Pancreas (tissue), 10 donors: ENCODE data around the gene CLEC14A. TPM values are rescaled to one million over a fixed set of nuclear protein-coding genes. Genes with fewer than 3 reads are reported as not detected.

Experiments
- ATAC-seq, 4 donors: fragments of 200-7000 bp; cut with Tn5 transposase; one replicate each; pipeline versions ENCODE4 v1.8.0 to v1.9.1; 2020; ENCODE audit warnings: mild to moderate bottlenecking in 4 of 4, moderate library complexity in 4 of 4
- DNase-seq, 6 donors: peaks; one replicate each; pipeline ENCODE4 v3.0.0-alpha.2; 2020
- FAIRE-seq: peaks from 2 replicates; lab custom pipeline; 2012; peaks lifted over from hg19 to GRCh38; lab: Jason Lieb, UNC
- H3K27ac ChIP-seq, 4 donors: fragments of 200-600 bp; sonication (generic); 1 replicate in 3 of 4; 2 replicates in 1 of 4; pipeline versions ENCODE4 v1.5.0 to v1.8.0; 2020
- H3K27me3 ChIP-seq, 4 donors: fragments of 200-600 bp; one replicate each; pipeline ENCODE4 v1.8.0; 2021
- H3K36me3 ChIP-seq, 3 donors: fragments of 200-600 bp; sonication (generic) in 1 of 3; one replicate each; pipeline versions ENCODE4 v1.5.0 to v1.8.0; 2020 to 2021
- H3K4me1 ChIP-seq, 3 donors: fragments of 200-600 bp; one replicate each; pipeline ENCODE4 v1.8.0; 2021
- H3K4me3 ChIP-seq, 4 donors: fragments of 200-600 bp; sonication (generic) in 2 of 4; one replicate each; pipeline versions ENCODE4 v1.5.0 to v1.8.0; 2020 to 2021
- H3K9me3 ChIP-seq, 4 donors: fragments of 200-600 bp; one replicate each; pipeline ENCODE4 v1.8.0; 2021
- WGBS, 2 donors: extraction: QIAGEN DNeasy Blood & Tissue Kit; methylation state at CpG; one replicate each; pipeline ENCODE4 v1.1.7; 2013; 5-methylcytosine and 5-hydroxymethylcytosine counted together
- intact Hi-C, 3 donors: fragments of 100-400 bp; cut with DNase I; formaldehyde crosslinking; loops; one replicate each; pipeline versions ENCODE4 v1.11.1 to v1.14.2; 2022
- polyA plus RNA-seq, 2 donors: library from polyadenylated mRNA; stranded (reverse); fragments of 200-250 nt; gene quantifications; one replicate each; pipeline ENCODE4 v1.2.3, GENCODE V29; 2013
- total RNA-seq, 6 donors: library from RNA; stranded (reverse); fragmentation: NEBNext Ultra II Directional in 4 of 6; extraction: Animal tissue kit (Norgen Biotek cat#: 25700) in 4 of 6; gene quantifications; one replicate each; pipeline versions ENCODE4 v1.2.1 to v1.2.4, GENCODE V29; 2021 to 2023
- TF ChIP-seq, protein P1 (sequence below), 4 donors: fragments of 200-600 bp; sonication (generic) in 3 of 4; IDR thresholded peaks; one replicate each; pipeline versions ENCODE4 v1.5.0 to v1.8.0; 2021; ENCODE audit warnings: antibody characterized with exemption in 4 of 4
- donor health status: healthy with polysubstance abuse.
- donor health status: DM: no; HTN: no; CAD: no; lungs with moderate emphysema.
- donor health status: DM: no; HTN: no; CAD: no.
- donor health status: control.
- donor health status: control.
- donor health status: Bipolar disorder and iron deficiency.
- donor health status: DM: yes; HTN: yes; CAD: no.
- donor health status: DM: no; HTN: no; CAD: no.
- donor health status: DM: no; HTN: no; CAD: no.
- donor health status: DM: yes; HTN: yes; CAD: no.

CLEC14A gene
- total and polyA plus RNA-seq, 8 donors, result 2.6 to 7.5 (median 3.5) TPM

DNA sequence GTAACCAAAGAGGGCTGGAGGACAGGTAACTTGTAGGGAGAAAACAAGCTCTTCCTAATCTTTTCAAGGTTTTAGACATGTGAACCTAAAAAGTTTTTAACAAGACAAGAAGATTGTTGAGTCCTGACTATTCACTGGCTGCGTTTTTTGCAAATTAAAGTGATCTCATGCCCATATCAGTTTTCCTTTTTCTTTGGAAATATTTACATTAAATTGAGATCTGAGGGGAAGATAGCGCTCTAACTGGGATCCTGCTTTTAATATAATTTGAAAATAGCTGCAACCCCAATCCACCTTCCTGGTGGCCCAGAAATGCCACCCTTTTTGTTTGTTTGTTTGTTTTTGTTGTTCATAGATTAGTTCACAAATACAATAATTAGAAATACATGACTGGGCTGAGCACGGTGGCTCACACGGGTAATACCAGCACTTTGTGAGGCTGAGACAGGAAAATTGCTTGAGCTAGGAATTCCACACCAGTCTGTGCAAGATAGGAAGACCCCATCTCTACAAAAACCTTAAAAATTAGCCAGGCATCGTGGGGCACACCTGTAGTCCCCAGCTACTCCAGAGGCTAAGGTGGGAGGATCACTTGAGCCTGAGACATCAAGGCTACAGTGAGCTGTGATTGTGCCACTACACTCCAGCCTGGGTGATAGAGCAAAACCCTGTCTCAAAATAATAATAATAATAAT lies 50.6 kb downstream of the CLEC14A start:
- Histone ChIP-seq H3K4me3 (no peak overlapping the region), H3K36me3 (no peaks in the 10 kb centered on the region), H3K9me3 (no peaks in the 10 kb centered on the region), H3K27me3 (no peaks in the 10 kb centered on the region), H3K4me1 (peaks cover 0 to 7% (median 0%) of the 10 kb centered on the region in 3 donors), H3K27ac (no peak overlapping the region)
- ATAC-seq, result no peak
- TF ChIP-seq, protein P1, sequence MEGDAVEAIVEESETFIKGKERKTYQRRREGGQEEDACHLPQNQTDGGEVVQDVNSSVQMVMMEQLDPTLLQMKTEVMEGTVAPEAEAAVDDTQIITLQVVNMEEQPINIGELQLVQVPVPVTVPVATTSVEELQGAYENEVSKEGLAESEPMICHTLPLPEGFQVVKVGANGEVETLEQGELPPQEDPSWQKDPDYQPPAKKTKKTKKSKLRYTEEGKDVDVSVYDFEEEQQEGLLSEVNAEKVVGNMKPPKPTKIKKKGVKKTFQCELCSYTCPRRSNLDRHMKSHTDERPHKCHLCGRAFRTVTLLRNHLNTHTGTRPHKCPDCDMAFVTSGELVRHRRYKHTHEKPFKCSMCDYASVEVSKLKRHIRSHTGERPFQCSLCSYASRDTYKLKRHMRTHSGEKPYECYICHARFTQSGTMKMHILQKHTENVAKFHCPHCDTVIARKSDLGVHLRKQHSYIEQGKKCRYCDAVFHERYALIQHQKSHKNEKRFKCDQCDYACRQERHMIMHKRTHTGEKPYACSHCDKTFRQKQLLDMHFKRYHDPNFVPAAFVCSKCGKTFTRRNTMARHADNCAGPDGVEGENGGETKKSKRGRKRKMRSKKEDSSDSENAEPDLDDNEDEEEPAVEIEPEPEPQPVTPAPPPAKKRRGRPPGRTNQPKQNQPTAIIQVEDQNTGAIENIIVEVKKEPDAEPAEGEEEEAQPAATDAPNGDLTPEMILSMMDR (IDR thresholded peaks at IDR 0.05), result no peak
- no peak for FAIRE-seq
- intact Hi-C loops, result no loop called here
- 87 to 89% methylated on average over 5 of the region's 5 CpGs for WGBS, 2 donors
- DNase-seq, result no peak

DNA sequence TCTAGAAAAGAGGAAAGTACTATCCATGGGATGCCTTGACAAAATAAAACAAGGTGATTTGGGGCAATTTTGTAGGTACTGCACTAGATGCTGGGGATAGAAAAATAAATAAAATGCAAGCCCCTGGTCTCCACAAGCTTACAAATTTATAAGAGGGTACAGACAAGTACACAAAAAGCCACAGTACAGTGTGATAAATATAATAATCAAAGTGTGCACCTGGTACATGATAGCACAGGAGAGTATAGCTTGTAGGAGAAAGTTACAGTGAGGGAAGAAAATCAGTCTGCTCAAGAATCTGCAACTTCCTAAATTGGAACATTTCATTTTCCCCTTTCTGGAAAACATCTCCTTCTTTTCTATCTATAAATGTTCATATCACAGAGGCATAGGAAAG lies 51.2 kb downstream of the CLEC14A start:
- TF ChIP-seq, protein P1 (IDR thresholded peaks at IDR 0.05), result no peak
- ATAC-seq, result no peak
- Histone ChIP-seq H3K36me3 (no peaks in the 10 kb centered on the region), H3K27ac (no peak overlapping the region), H3K4me3 (no peak overlapping the region), H3K4me1 (peaks cover 0 to 5% (median 0%) of the 10 kb centered on the region in 3 donors), H3K9me3 (no peaks in the 10 kb centered on the region), H3K27me3 (no peaks in the 10 kb centered on the region)
- FAIRE-seq, result no peak
- intact Hi-C loops, result no loop called here
- no peak for DNase-seq

Other genes with a start within 250 kb of the CLEC14A start
- 1 to 10 TPM; 1.4 to 3.5 (median 2.1) TPM for gene SSTR1, start 48.2 kb downstream of the CLEC14A start, total RNA-seq
- 1 to 10 TPM in 1 of 2 donors, under 1 TPM in 1; 0.95 to 8.1 TPM for gene SSTR1, start 48.2 kb downstream of the CLEC14A start, polyA plus RNA-seq